ENCODE data around the gene NEB. TPM values are rescaled to one million over a fixed set of nuclear protein-coding genes. Genes with fewer than 3 reads are reported as not detected.

NEB gene
- total RNA-seq, 1 donor from 2014 or later, result 2.2 TPM

GRCh38 chr2:151476287-151476686 is 258.0 kb downstream of the NEB start:
- no peak for DNase-seq (ENCODE audit: low spot score)
- intact Hi-C loops (cut with DNase I), result no loop called here
- no peak for ATAC-seq

DNA sequence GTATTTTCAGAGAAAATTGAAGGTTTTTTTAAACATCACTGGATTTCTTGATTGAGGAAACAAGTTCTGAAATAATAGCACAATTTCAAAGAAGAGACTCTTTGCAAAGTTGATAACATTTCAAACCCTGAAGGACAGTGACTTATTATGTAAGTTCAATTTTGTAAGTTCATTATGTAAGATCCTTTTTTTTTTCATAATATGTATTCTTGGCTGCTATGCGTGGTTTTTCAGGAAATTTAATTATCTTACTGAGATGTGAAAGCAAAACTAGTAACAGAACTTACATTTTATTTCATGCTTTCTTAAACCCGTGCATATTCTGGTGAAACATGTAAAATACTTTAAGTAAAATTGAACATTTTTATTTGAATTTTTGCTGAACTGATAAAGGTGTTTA is 259.2 kb downstream of the NEB start:
- intact Hi-C loops (cut with DNase I), result no loop called here

DNA sequence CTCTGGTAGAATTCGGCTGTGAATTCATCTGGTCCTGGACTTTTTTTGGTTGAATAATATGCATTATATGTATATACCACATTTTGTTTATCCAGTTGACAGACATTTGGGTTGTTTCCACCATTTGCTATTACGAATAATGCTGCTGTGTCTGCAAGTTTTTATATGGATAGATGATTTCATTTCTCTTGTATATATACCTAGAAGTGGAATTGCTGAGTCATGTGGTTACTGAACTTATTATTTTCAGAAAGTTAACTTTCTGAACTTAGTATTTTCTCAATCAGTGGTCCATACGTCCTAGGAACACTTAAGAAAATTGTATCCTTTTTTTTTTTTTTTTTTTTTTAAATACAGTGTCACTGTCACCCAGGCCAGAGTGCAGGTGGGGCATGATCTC is 261.3 kb downstream of the NEB start:
- ATAC-seq (no peak), DNase-seq (ENCODE audit: low spot score) (no peak)
- intact Hi-C loops (cut with DNase I), result no loop called here

More for the DNA sequence above, 259.2 kb downstream of the NEB start:
- DNase-seq (ENCODE audit: low spot score) (no peak), ATAC-seq (no peak)

- ATAC-seq (no peak), DNase-seq (ENCODE audit: low spot score) (no peak)
- intact Hi-C loops (cut with DNase I), result no loop called here
These were observed 263.7 kb downstream of the NEB start for GRCh38 chr2:151470556-151470955.

GRCh38 chr2:151465771-151466170 is 268.5 kb downstream of the NEB start:
- DNase-seq (ENCODE audit: low spot score) (no peak), ATAC-seq (no peak)
- intact Hi-C loops (cut with DNase I), result no loop called here

GRCh38 chr2:151459358-151459757 is 274.9 kb downstream of the NEB start:
- DNase-seq (ENCODE audit: low spot score) (no peak), ATAC-seq (no peak)
- intact Hi-C loops (cut with DNase I), result no loop called here

GRCh38 chr2:151439127-151439526 is 295.1 kb downstream of the NEB start:
- no peak for ATAC-seq

GRCh38 chr2:151438506-151438905 is 295.8 kb downstream of the NEB start:
- no peak for DNase-seq (ENCODE audit: low spot score)
- no peak for ATAC-seq
- intact Hi-C loops (cut with DNase I), result no loop called here

More at GRCh38 chr2:151439127-151439526, 295.1 kb downstream of the NEB start:
- DNase-seq (ENCODE audit: low spot score), result no peak
- intact Hi-C loops (cut with DNase I), result no loop called here

DNA sequence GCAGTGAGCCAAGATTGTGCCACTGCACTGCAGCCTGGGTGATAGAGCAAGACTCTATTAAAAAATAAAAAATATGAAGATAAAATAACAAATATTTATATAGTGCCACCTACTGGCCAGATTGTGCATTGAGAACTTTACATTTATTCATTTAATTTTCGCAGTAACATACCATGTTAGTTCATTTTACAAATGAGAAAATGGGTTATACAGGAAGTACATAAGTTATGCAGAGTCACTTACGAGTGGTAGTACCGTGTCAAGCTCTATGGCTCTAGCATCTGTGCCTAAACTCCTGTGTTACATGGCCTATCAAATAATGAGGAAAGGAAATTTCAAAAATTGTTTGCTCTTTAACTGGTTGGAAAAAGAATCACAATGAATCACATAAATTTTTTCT is 296.6 kb downstream of the NEB start:
- DNase-seq (ENCODE audit: low spot score), result no peak
- no peak for ATAC-seq
- intact Hi-C loops (cut with DNase I), result no loop called here

Other genes starting within 250 kb of the NEB start
- 51.4 TPM for gene ARL5A, start 93.9 kb upstream of the NEB start, total RNA-seq